ENCODE results near the gene MAST4. TPM values are rescaled to one million over a fixed set of nuclear protein-coding genes. Genes with fewer than 3 reads are reported as not detected.

The MAST4 gene
- total and polyA plus RNA-seq, 2 of the 4 experiments (the other 2 are of a cell fraction): 4.8 to 6.8 TPM

DNA sequence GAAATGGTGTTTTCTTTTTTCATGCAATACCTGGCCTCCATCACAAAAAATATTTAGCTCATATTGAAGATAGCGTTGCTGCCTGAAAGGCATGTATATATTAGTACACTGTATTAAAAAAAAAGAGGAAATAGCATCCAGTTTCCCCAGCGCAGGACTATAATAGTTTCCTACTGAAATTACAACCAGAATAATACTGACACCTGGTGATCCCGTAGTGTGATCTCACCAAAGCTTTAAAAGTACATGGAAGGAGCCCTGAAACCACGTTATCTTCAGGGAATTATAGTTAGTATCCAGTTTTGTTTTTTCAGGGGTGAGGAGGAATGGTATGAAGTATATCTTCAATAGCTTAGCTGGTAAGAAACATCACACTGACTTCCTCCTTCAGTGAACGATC, 335.5 kb downstream of the MAST4 start:
- no peak overlapping the region for H2BK15ac ChIP-seq (ENCODE audit: low read depth, low read length)
- H2BK5ac ChIP-seq (ENCODE audit: low read depth, low read length, poor library complexity, severe bottlenecking): no peak overlapping the region
- H3K4me2 ChIP-seq (ENCODE audit: low read depth, low read length): no peak overlapping the region
- H3K56ac ChIP-seq (ENCODE audit: extremely low read depth, insufficient read depth, low read length): no peak overlapping the region
- H3K9me3 ChIP-seq (ENCODE audit: control insufficient read depth, insufficient read depth, low read length): no peaks in the 10 kb centered on the region
- no peak overlapping the region for H4K5ac ChIP-seq (ENCODE audit: low read depth, low read length)
- no peaks in the 10 kb centered on the region for H4K20me1 ChIP-seq (ENCODE audit: insufficient read depth, low read length)
- H3K27ac ChIP-seq (ENCODE audit: insufficient read depth, low read length): no peak overlapping the region
- dilution Hi-C loops (cut with HindIII; ENCODE audit: low sequenced_read_pairs, unreplicated experiment): no loop called here
- H3K9ac ChIP-seq (ENCODE audit: low read depth, low read length): no peak overlapping the region
- no peak for ATAC-seq (ENCODE audit: low read depth)
- H2BK120ac ChIP-seq (ENCODE audit: low read depth, low read length): no peak overlapping the region
- no peaks in the 10 kb centered on the region for H3K36me3 ChIP-seq (ENCODE audit: control insufficient read depth, insufficient read depth, low read length)
- TF ChIP-seq ELK1 (IDR thresholded peaks at IDR 0.05; ENCODE audit: borderline replicate concordance, low read depth, low read length) (no peak), NFE2L2 (IDR thresholded peaks at IDR 0.05; ENCODE audit: low read depth, low read length) (no peak), MAZ (IDR thresholded peaks at IDR 0.05; ENCODE audit: borderline replicate concordance, low read depth, low read length) (no peak), MAFK (IDR thresholded peaks at IDR 0.05; ENCODE audit: low read depth, low read length) (no peak), RCOR1 (IDR thresholded peaks at IDR 0.05; ENCODE audit: insufficient replicate concordance, low read length) (no peak), POLR2A (IDR thresholded peaks at IDR 0.05; ENCODE audit: low read depth, low read length) (no peak), MXI1 (IDR thresholded peaks at IDR 0.05; ENCODE audit: borderline replicate concordance, low read depth, low read length) (no peak), RFX5 (IDR thresholded peaks at IDR 0.05; ENCODE audit: low read depth, low read length) (no peak), BHLHE40 (IDR thresholded peaks at IDR 0.05; ENCODE audit: low read depth, low read length) (no peak), FOS (IDR thresholded peaks at IDR 0.05; ENCODE audit: low read depth, low read length) (no peak), RAD21 (IDR thresholded peaks at IDR 0.05; ENCODE audit: low read length) (no peak), CHD1 (IDR thresholded peaks at IDR 0.05; ENCODE audit: low read depth, low read length) (no peak), CEBPB (IDR thresholded peaks at IDR 0.05; ENCODE audit: low read depth, low read length) (no peak), SMC3 (IDR thresholded peaks at IDR 0.05; ENCODE audit: low read depth, low read length) (no peak)
- TF ChIP-seq, protein P1, sequence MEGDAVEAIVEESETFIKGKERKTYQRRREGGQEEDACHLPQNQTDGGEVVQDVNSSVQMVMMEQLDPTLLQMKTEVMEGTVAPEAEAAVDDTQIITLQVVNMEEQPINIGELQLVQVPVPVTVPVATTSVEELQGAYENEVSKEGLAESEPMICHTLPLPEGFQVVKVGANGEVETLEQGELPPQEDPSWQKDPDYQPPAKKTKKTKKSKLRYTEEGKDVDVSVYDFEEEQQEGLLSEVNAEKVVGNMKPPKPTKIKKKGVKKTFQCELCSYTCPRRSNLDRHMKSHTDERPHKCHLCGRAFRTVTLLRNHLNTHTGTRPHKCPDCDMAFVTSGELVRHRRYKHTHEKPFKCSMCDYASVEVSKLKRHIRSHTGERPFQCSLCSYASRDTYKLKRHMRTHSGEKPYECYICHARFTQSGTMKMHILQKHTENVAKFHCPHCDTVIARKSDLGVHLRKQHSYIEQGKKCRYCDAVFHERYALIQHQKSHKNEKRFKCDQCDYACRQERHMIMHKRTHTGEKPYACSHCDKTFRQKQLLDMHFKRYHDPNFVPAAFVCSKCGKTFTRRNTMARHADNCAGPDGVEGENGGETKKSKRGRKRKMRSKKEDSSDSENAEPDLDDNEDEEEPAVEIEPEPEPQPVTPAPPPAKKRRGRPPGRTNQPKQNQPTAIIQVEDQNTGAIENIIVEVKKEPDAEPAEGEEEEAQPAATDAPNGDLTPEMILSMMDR (conservative IDR thresholded peaks at IDR 0.05; ENCODE audit: low read depth, low read length): no peak
- H4K91ac ChIP-seq (ENCODE audit: insufficient read depth, low read depth, low read length): no peak overlapping the region
- no peak overlapping the region for H2AK9ac ChIP-seq (replicated peaks; ENCODE audit: low read depth, low read length, poor library complexity)
- no peak overlapping the region for H3K4me3 ChIP-seq (ENCODE audit: insufficient read depth, low read depth, low read length)
- no TSS peak for BruUV-seq (replicated peaks)
- H2AFZ ChIP-seq (replicated peaks; ENCODE audit: low read length, poor library complexity): no peak overlapping the region
- intact Hi-C loops (cut with micrococcal nuclease): no loop called here
- in situ Hi-C loops (cut with MboI; ENCODE audit: low sequenced_read_pairs): no loop called here
- H3K4me1 ChIP-seq (ENCODE audit: control insufficient read depth, insufficient read depth, low read length): no peaks in the 10 kb centered on the region
- H3K23ac ChIP-seq (ENCODE audit: low read depth, low read length): no peak overlapping the region
- ChIA-PET CTCF (no interaction called here), POLR2A (ENCODE audit: unreplicated experiment) (no interaction called here)
- no peak overlapping the region for H3K4ac ChIP-seq (ENCODE audit: low read depth, low read length)
- H3K79me1 ChIP-seq (ENCODE audit: low read depth in 1 of 2, low read length in 2 of 2): no peaks in the 10 kb centered on the region
- H2BK20ac ChIP-seq (ENCODE audit: low read depth, low read length): no peak overlapping the region
- H3K18ac ChIP-seq (ENCODE audit: low read depth, low read length): no peak overlapping the region
- H3K9me1 ChIP-seq (ENCODE audit: insufficient read depth, low read length): no peaks in the 10 kb centered on the region
- no peak for DNase-seq
- no peak overlapping the region for H3K14ac ChIP-seq (replicated peaks; ENCODE audit: low read depth, low read length)
- no peak overlapping the region for H2AK5ac ChIP-seq (ENCODE audit: low read depth, low read length)
- H3K27me3 ChIP-seq (ENCODE audit: control insufficient read depth, insufficient read depth, low read length): no peaks in the 10 kb centered on the region
- no CpG with 5 or more reads among the region's 5 CpGs for WGBS, 2 experiments (ENCODE audit: extremely low coverage in 2 of 2, insufficient read length in 1 of 2)
- H4K8ac ChIP-seq (ENCODE audit: low read depth in 2 of 2, low read length in 2 of 2): no peak overlapping the region

All from IMR-90 (cell line).